GM12891 (cell line): ENCODE results near the gene GJA8. TPM values are rescaled to one million over a fixed set of nuclear protein-coding genes. Genes with fewer than 3 reads are reported as not detected.
"Not testable (repeated sequence)": the region's sequence is repeated elsewhere in the genome, so short reads cannot be mapped to it uniquely, and the experiment has no call there.

Experiments
- DNase-seq: peaks from one replicate; pipeline ENCODE4 v3.0.0; 2011; ENCODE audit warnings: low spot score; ENCODE audit not compliant: insufficient read length
- FAIRE-seq: peaks from 2 replicates; lab custom pipeline; 2011; peaks lifted over from hg19 to GRCh38; lab: Jason Lieb, UNC
- PAX5 ChIP-seq: IDR thresholded peaks from 2 replicates; pipeline ENCODE4 v1.6.1; 2011; ENCODE audit warnings: low read length, moderate library complexity, mild to moderate bottlenecking; ENCODE audit not compliant: insufficient read depth, severe bottlenecking
- POLR2A ChIP-seq: IDR thresholded peaks from 2 replicates; pipeline ENCODE4 v1.6.1; 2011; ENCODE audit warnings: low read depth, low read length, control low read depth
- POLR2AphosphoS5 ChIP-seq: IDR thresholded peaks from 2 replicates; pipeline ENCODE4 v1.6.1; 2011; ENCODE audit warnings: low read depth, low read length, control low read depth
- POU2F2 ChIP-seq: IDR thresholded peaks from 2 replicates; pipeline ENCODE4 v1.6.1; 2011; ENCODE audit warnings: low read depth, mild to moderate bottlenecking, control low read depth, low read length, moderate library complexity
- SPI1 ChIP-seq: IDR thresholded peaks from 2 replicates; pipeline ENCODE4 v1.6.1; 2011; ENCODE audit warnings: low read depth, low read length, control low read depth
- TAF1 ChIP-seq: IDR thresholded peaks from 2 replicates; pipeline ENCODE4 v1.6.1; 2011; ENCODE audit warnings: low read depth, low read length, control low read depth
- polyA plus RNA-seq: library from polyadenylated mRNA; unstranded; fragments of >200 nt; gene quantifications from one replicate; pipeline ENCODE4 v1.2.1, GENCODE V29; 2012; ENCODE audit warnings: low read depth, missing spikeins, inconsistent platforms; ENCODE audit not compliant: missing spikeins

The GJA8 gene
- not detected for polyA plus RNA-seq

GRCh38 chr1:147902253-147902845, at the start of gene GJA8:
Gene GJA8, plus strand, starts transcription at chr1:147902795. Its CDS starts 5,161 bp downstream, at chr1:147907956.
- no peak for TF ChIP-seq SPI1
- no peak for TF ChIP-seq POLR2AphosphoS5
- no peak for TF ChIP-seq PAX5
- TF ChIP-seq POU2F2 = no peak
- TF ChIP-seq POLR2A = no peak
- TF ChIP-seq TAF1 = no peak
- FAIRE-seq (no peak), DNase-seq (no peak)

- DNase-seq = no peak
- no peak for TF ChIP-seq PAX5
- FAIRE-seq = no peak
Measured at GRCh38 chr1:147853391-147853790, 49.2 kb upstream of the GJA8 start.

GRCh38 chr1:147854989-147855388, 47.6 kb upstream of the GJA8 start:
- not testable (repeated sequence) for FAIRE-seq, DNase-seq

- FAIRE-seq, DNase-seq: not testable (repeated sequence)
Measured at GRCh38 chr1:147855996-147856395, 46.6 kb upstream of the GJA8 start.

GRCh38 chr1:147867204-147867603, 35.4 kb upstream of the GJA8 start:
- DNase-seq, FAIRE-seq: not testable (repeated sequence)

- TF ChIP-seq PAX5 = no peak
- no peak for TF ChIP-seq SPI1
- TF ChIP-seq POLR2AphosphoS5 = no peak
- no peak for TF ChIP-seq POLR2A
- no peak for TF ChIP-seq POU2F2
- TF ChIP-seq TAF1 = no peak
- DNase-seq (no peak), FAIRE-seq (no peak)
Measured at GRCh38 chr1:147878022-147878421, 24.6 kb upstream of the GJA8 start.

GRCh38 chr1:147879911-147880310, 22.7 kb upstream of the GJA8 start:
- no peak for FAIRE-seq
- TF ChIP-seq PAX5 (no peak), POU2F2 (no peak), POLR2A (no peak), SPI1 (no peak), POLR2AphosphoS5 (no peak), TAF1 (no peak)
- no peak for DNase-seq

- no peak for DNase-seq
- TF ChIP-seq POLR2A (no peak), PAX5 (no peak), TAF1 (no peak), SPI1 (no peak), POU2F2 (no peak), POLR2AphosphoS5 (no peak)
- FAIRE-seq = no peak
Measured at GRCh38 chr1:147882535-147882934, 20.1 kb upstream of the GJA8 start.

- TF ChIP-seq POLR2AphosphoS5 (no peak), POU2F2 (no peak)
- DNase-seq (no peak), FAIRE-seq (peak; percentile 84)
Measured at GRCh38 chr1:147890177-147890790, 12.3 kb upstream of the GJA8 start.

GRCh38 chr1:147891088-147891487, 11.5 kb upstream of the GJA8 start:
- FAIRE-seq = no peak
- TF ChIP-seq POU2F2 (no peak), TAF1 (no peak), PAX5 (no peak), POLR2AphosphoS5 (no peak), SPI1 (no peak), POLR2A (no peak)
- DNase-seq = no peak

GRCh38 chr1:147892216-147892615, 10.4 kb upstream of the GJA8 start:
- no peak for DNase-seq
- TF ChIP-seq POU2F2 = no peak
- no peak for TF ChIP-seq SPI1
- TF ChIP-seq POLR2AphosphoS5 = no peak
- TF ChIP-seq POLR2A = no peak
- no peak for TF ChIP-seq PAX5
- no peak for TF ChIP-seq TAF1
- no peak for FAIRE-seq
